Smooth muscle cell (in vitro differentiated cells): ENCODE measurements around the gene SPIRE2. TPM values are rescaled to one million over a fixed set of nuclear protein-coding genes. Genes with fewer than 3 reads are reported as not detected.

Experiments
- DNase-seq: peaks from one replicate; lab custom pipeline; 2025; ENCODE audit not compliant: unreplicated experiment; lab: John Stamatoyannopoulos, UW
- H2AFZ ChIP-seq: fragments of 200-600 bp; sonication (generic); 2 replicates; pipeline ENCODE4 v1.6.0; 2016; ENCODE audit warnings: antibody characterized with exemption, low read depth, mild to moderate bottlenecking
- H3F3A ChIP-seq: fragments of 200-600 bp; sonication (generic); 2 replicates; pipeline ENCODE4 v1.6.0; 2017; ENCODE audit warnings: antibody characterized with exemption, low read depth
- H3K27ac ChIP-seq: fragments of 200-600 bp; sonication (generic); 2 replicates; pipeline ENCODE4 v1.5.1; 2016; ENCODE audit warnings: low read depth, mild to moderate bottlenecking
- H3K27me3 ChIP-seq: fragments of 200-600 bp; sonication (generic); 2 replicates; pipeline ENCODE4 v1.6.1; 2016; ENCODE audit warnings: low read depth, mild to moderate bottlenecking
- H3K36me3 ChIP-seq: fragments of 200-600 bp; sonication (generic); 2 replicates; pipeline ENCODE4 v1.5.1; 2016; ENCODE audit warnings: low read depth
- H3K4me1 ChIP-seq: fragments of 200-600 bp; sonication (generic); 2 replicates; pipeline ENCODE4 v1.5.1; 2016; ENCODE audit warnings: low read depth
- H3K4me2 ChIP-seq: fragments of 200-600 bp; sonication (generic); 2 replicates; pipeline ENCODE4 v1.6.0; 2016; ENCODE audit warnings: mild to moderate bottlenecking
- H3K4me3 ChIP-seq: fragments of 200-600 bp; sonication (generic); 2 replicates; pipeline ENCODE4 v1.5.1; 2016; ENCODE audit warnings: mild to moderate bottlenecking
- H3K79me2 ChIP-seq: fragments of 200-600 bp; sonication (generic); 2 replicates; pipeline ENCODE4 v1.6.0; 2016; ENCODE audit warnings: low read depth, mild to moderate bottlenecking
- H3K9ac ChIP-seq: fragments of 200-600 bp; sonication (generic); 2 replicates; pipeline ENCODE4 v1.6.0; 2016; ENCODE audit warnings: low read depth
- H3K9me3 ChIP-seq: fragments of 200-600 bp; sonication (generic); replicated peaks from 2 replicates; pipeline ENCODE4 v1.5.1; 2016; ENCODE audit warnings: low read depth
- H4K20me1 ChIP-seq: fragments of 200-600 bp; sonication (generic); 2 replicates; pipeline ENCODE4 v1.6.0; 2016; ENCODE audit warnings: low read depth
- WGBS: methylation state at CpG from one replicate; pipeline ENCODE4 v1.1.7; 2016; ENCODE audit warnings: low lambda C conversion rate; 5-methylcytosine and 5-hydroxymethylcytosine counted together
- polyA plus RNA-seq: library from polyadenylated mRNA; unstranded; fragments of >200 nt; fragmentation: Nextera tagmentation; extraction: Ambion mirVana; gene quantifications from 2 replicates; pipeline ENCODE4 v1.2.1, GENCODE V29; 2016
- total RNA-seq: library from RNA; depleted of rRNA; stranded (reverse); fragments of >200 nt; gene quantifications from 2 replicates; pipeline ENCODE4 v1.2.3, GENCODE V29; 2014
- TF ChIP-seq, protein P1 (sequence below): fragments of 200-600 bp; sonication (generic); IDR thresholded peaks from 2 replicates; pipeline ENCODE4 v1.5.1; 2017; ENCODE audit warnings: borderline replicate concordance, mild to moderate bottlenecking, antibody characterized with exemption; ENCODE audit not compliant: insufficient read depth, poor library complexity, severe bottlenecking

The SPIRE2 gene
- total and polyA plus RNA-seq, 2 experiments from 2014 or later, result 1.1 to 1.4 TPM

DNA sequence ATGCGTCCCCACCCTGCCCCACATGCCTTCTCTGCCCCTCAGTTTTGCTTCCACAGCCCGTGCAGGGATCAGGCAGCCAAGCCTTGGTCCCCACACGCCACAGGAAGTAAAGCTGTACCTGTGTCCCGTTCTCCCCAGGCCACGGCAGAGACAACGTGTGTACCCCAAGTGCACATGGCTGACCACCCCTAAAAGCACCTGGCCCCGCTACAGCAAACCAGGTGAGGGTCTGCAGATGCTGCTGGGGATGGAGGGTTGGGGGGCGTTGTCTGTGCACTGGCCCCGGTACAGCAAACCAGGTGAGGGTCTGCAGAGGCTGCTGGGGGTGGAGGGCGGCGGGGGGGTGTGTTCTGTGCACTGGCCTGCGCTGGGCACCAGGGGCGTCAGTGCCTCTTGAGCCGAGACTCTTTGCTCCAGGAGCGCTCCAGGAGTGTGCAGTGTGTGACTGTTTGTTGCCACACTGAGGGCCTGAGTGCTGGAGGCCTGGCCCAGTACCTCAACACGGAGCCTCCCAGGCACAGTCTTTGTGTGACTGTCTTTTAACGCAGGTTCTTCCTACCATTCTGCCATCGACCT lies 63.9 kb downstream of the SPIRE2 start:
- peaks cover 5% of the 10 kb centered on the region for H3K79me2 ChIP-seq
- H3K4me2 ChIP-seq, result no peak overlapping the region
- no peaks in the 10 kb centered on the region for H3K4me1 ChIP-seq
- 97% methylated on average over 16 of the region's 18 CpGs for WGBS
- H3K4me3 ChIP-seq, result no peak overlapping the region
- H3F3A ChIP-seq, result no peaks in the 10 kb centered on the region
- TF ChIP-seq, protein P1, sequence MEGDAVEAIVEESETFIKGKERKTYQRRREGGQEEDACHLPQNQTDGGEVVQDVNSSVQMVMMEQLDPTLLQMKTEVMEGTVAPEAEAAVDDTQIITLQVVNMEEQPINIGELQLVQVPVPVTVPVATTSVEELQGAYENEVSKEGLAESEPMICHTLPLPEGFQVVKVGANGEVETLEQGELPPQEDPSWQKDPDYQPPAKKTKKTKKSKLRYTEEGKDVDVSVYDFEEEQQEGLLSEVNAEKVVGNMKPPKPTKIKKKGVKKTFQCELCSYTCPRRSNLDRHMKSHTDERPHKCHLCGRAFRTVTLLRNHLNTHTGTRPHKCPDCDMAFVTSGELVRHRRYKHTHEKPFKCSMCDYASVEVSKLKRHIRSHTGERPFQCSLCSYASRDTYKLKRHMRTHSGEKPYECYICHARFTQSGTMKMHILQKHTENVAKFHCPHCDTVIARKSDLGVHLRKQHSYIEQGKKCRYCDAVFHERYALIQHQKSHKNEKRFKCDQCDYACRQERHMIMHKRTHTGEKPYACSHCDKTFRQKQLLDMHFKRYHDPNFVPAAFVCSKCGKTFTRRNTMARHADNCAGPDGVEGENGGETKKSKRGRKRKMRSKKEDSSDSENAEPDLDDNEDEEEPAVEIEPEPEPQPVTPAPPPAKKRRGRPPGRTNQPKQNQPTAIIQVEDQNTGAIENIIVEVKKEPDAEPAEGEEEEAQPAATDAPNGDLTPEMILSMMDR, result no peak
- H3K9ac ChIP-seq, result no peak overlapping the region
- no peaks in the 10 kb centered on the region for H3K36me3 ChIP-seq
- no peaks in the 10 kb centered on the region for H3K9me3 ChIP-seq
- H3K27me3 ChIP-seq, result no peaks in the 10 kb centered on the region
- H4K20me1 ChIP-seq, result peaks cover 68% of the 10 kb centered on the region
- DNase-seq, result no peak
- H2AFZ ChIP-seq, result no peak overlapping the region
- no peak overlapping the region for H3K27ac ChIP-seq

DNA sequence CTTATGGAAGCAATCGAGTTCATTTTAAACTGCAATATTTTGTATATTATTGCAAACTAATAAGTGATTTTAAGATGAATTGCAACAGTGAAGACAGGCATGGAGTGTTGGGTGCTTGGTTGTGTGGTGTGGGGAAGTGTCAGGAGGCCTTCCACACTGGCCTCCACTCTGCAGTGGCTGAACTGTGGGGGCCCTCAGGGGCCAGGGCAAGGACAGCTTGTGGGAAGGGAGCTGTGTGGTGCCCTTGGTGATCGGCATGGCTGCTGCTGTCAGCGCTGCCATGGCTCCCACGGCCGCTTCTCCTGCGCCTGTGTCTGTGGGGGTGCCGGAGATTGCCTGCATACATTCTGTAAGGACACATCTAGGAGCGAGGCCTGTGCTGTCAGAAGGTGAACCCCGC lies 64.4 kb downstream of the SPIRE2 start:
- no peaks in the 10 kb centered on the region for H3K36me3 ChIP-seq
- peaks cover 5% of the 10 kb centered on the region for H3K79me2 ChIP-seq
- H3K4me2 ChIP-seq, result no peak overlapping the region
- no peaks in the 10 kb centered on the region for H3F3A ChIP-seq
- H3K9me3 ChIP-seq, result no peaks in the 10 kb centered on the region
- TF ChIP-seq, protein P1, result no peak
- DNase-seq, result no peak
- no peak overlapping the region for H2AFZ ChIP-seq
- H4K20me1 ChIP-seq, result peaks cover 72% of the 10 kb centered on the region
- H3K27ac ChIP-seq, result no peak overlapping the region
- H3K27me3 ChIP-seq, result no peaks in the 10 kb centered on the region
- no peak overlapping the region for H3K9ac ChIP-seq
- H3K4me3 ChIP-seq, result no peak overlapping the region
- no peaks in the 10 kb centered on the region for H3K4me1 ChIP-seq
- 100% methylated on average over 9 of the region's 9 CpGs for WGBS

DNA sequence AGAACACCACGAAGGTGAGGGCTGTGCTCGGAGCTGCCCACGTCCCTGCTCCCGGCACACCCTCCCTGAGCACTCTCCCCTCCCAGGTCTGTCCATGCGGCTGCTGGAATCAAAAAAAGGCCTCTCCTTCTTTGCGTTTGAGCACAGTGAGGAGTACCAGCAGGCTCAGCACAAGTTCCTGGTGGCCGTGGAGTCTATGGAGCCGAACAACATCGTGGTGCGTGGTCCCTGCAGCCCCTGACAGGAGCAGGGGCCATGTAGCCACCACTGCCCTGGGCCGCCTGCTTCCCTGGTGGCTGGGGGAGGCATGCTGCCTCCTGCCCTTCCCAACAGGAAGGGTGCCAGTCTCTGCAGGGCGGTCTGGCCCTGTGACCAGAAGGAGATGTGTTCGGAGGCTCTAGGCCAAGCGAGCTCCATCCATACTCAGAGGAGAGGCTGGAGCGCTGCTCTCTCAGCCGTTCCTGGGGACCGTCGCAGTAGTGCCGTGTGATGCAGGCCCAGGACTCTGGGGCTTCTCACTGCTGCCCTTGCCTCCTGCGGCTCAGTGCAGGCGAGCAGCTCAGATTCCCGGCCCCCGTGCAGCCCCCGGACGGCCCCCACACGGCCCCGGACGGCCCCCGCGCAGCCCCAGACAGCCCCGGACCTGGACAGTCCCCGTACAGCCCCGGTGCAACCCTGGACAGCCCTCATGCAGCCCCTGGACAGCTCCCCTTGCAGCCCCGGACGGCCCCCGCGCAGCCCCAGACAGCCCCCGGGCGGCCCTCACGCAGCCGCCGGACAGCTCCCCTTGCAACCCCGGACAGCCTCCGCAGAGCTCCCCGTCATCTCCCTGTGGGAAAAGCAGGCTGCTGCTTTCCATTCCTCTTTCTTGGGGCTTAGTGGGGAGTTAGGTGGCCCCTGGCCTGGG lies 65.6 kb downstream of the SPIRE2 start:
- Histone ChIP-seq H3K4me3 (no peak overlapping the region), H3K4me1 (no peaks in the 10 kb centered on the region), H3K36me3 (no peaks in the 10 kb centered on the region), H3K4me2 (no peak overlapping the region), H4K20me1 (peaks cover 64% of the 10 kb centered on the region), H3K27ac (no peak overlapping the region), H3K79me2 (peaks cover 5% of the 10 kb centered on the region), H2AFZ (no peak overlapping the region), H3K27me3 (no peaks in the 10 kb centered on the region), H3K9me3 (no peaks in the 10 kb centered on the region), H3F3A (no peaks in the 10 kb centered on the region), H3K9ac (no peak overlapping the region)
- 97% methylated on average over 30 of the region's 45 CpGs for WGBS
- DNase-seq, result no peak
- TF ChIP-seq, protein P1, result no peak
